Activated CD4-positive, CD25-positive, alpha-beta regulatory T cell (primary cell): ENCODE measurements around the gene SEPSECS.
"Not testable (repeated sequence)": the region's sequence is repeated elsewhere in the genome, so short reads cannot be mapped to it uniquely, and the experiment has no call there.

Source experiments
- DNase-seq, 4 experiments: peaks; one replicate each; lab custom pipeline; 2025; lab: John Stamatoyannopoulos, UW

Gene SEPSECS

DNA sequence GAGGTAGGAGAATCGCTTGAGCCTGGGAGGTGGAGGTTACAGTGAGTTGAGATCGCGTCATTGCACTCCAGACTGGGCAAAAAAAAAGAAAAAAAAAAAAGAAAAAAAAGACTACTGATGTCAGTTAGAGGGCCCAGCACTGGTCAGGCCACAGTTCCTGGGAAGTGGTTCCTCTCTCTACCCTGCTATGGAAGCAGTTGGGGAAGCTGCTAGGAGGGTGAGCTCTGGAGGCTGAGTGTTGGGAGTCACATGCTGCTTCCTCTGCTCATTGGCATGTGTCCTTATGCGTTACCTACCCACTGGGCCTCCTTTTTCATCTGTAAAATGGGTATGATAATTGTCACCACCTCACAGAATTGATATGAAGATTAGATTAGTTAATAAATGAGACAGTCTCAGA, 50.7 kb downstream of the SEPSECS start:
- DNase-seq = no peak

DNA sequence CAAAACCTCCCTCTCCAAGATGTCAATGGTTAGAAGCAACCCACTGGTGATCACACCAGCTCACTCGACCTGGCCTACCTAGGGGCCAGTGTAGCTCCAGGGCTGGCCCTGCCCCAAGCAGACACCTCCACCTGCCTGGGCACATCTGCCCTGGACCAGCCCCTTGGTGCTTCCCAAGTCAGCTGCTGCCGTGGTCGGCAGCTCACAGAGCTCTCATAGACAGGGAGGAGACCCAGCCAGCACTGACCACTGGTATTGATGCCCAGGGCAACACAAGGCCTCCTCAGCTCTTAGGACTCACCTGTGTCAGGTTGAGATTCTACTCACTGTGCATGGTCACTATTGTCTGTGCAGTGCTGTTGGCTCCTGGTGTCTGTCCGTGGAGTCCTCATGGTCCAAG, 51.7 kb downstream of the SEPSECS start:
- DNase-seq = no peak

DNA sequence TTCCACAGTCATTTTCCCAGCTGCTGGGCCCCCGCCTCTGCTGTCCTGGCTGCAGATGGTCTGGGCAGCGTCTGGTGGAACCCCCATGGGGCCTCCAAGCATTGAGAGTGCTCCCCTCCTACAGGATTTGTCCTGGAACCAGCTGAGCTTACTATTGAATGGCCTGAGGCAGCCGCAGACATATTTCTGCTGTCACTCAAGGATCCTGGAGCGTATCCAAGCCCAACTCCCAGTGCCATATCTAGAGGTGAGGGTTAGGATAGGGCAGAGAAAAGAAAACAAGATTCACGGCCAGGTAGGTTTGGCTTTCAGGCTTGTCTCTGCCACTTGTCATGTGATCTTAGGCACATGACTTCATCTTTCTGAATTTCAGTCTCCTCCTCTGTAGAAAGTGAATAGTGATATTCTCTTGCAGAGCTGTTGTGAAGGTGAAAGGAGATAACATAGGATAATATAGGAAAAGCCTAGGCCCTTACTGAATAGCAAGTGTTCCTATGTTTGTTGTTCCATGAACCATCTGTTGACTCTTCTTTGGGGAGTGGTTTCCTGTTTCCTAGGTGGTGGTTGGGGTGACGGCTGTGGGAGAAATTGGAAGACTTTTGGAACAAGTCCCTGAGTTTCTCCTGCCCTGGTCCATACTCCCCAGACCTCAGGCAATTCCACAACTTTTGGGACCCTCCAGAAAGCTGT, 52.3 kb downstream of the SEPSECS start:
- no peak for DNase-seq

DNA sequence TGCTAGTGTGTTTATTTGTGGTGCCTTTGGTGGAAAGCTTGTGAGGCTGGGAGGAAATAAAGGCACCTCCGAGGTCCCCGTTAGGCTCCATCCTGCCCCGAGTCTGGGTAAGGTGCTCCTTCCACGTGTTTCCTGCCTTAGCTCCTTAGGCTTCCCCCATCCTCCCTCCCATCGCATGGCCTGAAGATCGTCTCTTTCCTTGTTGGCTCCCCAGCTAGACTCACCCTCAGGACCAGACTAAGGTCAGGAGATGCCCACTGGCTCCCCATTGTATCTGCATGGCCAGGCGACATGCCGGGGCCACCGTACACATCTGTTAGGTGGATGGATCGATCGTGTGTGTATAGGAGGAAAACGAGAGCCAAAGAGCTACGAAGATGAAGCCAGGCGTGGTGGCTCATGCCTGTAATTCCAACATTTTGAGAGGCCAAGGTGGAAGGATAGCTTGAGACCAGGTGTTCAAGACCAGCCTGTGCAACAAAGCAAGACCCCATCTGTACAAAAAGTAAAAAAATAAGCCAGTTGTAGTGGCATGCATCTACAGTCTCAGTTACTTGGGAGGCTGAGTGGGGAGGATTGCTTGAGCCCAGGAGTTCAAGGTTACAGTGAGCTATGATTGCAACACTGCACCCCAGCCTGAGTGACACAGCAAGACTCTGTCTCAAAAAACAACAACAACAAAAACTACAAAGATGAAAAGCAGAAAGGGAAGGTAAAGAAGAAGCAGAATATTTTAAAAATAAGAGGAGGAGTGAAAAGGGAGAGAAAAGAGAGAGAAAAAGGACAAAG, 53.7 kb downstream of the SEPSECS start:
- DNase-seq = no peak

DNA sequence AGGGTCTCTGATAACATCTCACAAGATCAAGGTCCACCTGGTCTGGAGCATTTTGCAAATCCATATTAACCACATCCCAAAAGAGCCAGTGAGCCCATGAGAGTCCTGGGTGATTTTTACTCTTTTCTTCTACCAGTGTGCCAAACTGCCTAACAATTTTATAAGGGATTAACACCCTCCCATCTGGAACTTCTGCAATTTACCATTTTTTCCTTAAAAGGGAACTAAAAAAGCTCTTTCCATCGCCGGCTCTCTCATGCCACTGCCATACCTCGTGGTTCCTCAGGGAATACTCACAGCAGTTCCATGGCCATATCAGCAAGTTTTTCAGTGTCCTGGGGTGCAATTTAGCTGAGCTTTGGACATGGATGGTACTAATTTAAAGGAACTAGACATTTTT, 55.7 kb downstream of the SEPSECS start:
- no peak for DNase-seq

DNA sequence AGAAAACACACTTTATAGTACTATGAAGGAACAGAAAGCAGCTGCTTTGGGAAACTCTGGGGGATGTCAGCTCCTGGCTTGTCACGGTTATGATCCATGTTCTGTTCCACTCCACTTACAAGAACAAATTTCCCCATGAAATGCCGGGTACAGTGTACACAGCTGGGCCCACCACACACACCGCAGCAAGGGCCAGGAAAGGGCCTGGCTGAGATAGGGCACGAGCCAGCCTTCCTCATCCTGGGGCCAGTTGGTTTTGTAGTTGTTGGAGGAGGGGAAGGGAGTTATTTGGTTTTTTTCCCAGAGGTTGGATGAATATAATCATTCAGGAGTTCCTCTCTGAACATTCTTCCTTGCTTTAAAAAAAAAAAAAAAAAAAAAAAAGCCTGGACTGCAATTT, 56.8 kb downstream of the SEPSECS start:
- DNase-seq = no peak

DNA sequence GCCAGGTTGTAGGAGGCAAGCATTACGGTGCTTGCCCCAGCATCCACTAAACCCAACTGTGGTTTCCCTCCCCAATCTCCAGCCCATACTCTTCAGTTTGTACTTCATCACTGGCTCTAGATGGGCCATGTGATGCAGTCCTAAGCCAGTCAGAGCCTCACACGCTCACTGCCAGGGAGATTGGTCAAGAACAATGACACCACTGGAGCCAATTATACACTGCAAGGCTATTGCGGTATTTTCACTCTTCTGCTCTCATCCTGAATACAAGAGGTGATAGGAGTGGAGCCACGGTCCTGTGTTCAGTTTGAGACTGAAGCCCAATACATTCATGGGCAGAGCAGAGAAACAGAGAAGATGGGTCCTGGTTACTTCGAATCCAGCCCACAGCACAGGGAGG, 58.4 kb downstream of the SEPSECS start:
- DNase-seq = no peak

DNA sequence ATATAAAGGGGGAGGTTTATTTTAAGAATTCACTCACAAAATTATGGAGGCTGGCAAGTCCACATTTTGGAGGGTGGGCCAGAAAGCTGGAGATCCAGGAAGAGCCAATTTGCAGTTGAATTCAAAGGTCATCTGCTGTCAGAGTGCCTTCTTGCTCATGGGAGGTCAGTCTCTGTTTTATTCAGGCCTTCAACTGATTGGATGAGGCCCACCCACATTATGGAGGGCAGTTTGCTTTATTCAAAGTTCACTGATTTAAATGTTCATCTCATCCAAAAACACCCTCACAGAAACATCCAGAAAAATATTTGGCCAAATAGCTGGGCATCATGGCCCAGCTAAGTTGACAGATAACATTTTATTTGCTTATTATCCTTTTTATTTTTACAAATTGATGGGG, 59.5 kb downstream of the SEPSECS start:
- DNase-seq = no peak

DNA sequence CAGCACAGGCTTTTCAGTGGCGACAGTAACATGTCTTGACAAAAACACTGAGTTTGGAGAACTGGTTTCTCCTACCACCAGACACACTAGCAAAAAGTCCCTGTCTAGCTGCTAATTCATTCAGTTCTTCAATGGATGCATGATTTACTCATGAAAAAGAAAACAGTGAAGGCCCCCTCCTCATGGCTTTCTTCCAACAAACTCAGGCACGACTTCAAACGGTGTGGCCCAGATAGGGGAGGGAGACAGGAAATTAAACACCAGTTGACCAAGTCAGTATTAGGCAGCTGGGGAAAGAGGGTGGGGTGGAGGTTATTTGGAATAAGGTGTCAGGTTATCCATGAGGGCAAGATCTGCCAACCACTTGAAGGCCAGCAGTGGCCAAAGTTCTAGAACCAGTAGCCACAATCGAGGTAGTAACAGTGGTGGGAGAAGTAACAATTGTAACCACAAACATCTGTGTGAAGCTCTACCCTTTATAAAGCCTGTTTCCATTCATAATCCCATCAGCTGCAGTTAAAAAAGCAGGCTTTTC, 60.2 kb downstream of the SEPSECS start:
- no peak for DNase-seq

DNA sequence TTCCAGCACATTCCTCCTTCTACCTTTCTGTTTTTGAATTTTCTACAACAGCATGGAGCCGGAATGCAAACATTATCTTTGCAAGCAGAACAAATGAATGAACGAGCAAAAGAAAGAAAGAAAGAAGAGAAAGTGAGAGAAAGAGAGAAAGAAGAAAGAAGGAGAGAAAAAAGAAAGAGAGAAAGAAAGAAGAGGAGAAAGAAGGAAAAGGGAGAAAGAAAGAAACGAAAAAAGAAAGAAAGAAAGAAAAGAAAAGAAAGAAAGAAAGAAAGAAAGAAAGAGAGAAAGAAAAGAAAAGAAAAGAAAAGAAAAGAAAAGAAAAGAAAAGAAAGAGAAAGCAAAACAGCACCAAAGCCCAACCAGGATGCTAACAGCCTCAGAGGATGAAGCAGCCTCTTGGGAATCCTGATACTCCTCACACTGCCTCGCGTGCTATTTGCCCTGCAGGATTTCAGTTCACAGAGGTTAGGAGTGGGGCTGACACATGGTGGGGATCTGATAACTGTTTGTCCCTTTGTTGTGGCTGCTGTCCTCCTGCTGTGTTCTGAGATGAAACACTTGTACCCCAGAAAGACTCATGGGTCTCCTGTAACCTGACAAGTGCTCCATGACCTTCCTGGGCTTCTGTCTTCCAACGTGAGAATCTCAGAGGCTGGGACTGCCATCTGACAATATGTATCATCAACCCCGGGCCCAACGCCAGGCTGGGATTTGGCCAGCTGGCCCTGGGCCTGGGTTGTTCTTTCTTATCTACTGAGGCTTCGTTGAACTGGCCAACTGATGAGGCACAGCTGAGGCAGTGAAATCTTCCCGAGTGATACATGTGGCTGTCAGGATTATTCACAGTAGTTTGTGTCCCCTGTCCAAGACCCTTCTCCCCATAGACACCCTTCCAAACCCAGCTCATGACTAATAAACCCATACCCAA, 61.0 kb downstream of the SEPSECS start:
- no peak for DNase-seq

DNA sequence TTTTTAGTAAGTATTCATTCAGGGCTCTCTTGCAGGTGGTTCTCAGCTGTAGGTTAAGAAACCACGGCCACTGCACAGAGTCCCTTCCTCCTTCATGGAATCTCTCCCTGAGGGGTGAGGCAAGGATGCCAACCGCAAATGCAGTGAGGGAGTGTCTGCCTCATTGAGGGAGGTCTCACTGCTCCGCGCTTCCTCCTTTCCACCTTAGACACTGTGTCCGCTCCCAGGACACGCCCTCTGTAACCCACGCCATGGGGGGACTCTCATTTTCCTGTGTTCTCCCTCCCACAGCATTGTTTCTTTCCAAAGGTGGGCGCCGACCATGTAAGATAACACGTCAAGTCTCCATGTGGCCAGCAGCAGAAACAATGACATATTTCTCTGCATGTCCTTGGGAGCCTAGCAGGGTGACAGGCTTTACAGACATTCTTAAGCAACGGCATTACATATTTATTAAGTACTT, 63.2 kb downstream of the SEPSECS start:
- DNase-seq = no peak

DNA sequence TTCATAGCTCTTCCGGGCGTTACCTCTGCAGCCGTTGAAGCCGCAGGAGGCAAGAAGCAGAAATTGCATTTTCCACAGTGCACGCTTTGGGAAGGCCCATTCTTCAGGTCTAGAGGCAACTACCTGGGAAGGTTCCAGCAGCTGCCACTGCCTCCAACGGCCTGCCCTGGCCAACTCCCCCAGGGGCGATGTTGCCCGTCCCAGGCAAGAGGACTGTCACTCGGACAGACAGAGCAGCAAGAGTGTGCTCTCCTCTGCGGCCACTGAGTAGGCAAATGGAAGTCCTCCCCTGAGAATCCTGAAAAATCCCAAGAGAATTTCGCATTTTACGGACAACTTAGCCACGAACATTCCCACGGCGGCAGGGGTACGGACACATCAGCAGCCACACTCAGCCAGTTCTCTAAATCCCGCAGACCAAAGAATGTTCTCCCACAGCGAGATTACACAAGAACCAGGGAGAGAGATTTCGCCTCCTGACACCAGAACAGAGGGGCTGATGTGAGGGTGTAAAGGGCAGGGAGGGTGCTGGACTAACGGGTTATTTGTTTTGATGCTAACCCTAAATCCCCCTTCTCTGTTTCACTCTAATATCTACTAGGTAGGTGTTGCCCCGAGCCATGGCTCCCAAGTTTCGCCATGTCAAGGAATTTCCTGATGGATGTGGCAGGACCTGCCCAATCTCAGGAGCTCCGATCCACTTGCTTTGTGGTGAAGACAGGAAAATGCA, 63.8 kb downstream of the SEPSECS start:
- no peak for DNase-seq

DNA sequence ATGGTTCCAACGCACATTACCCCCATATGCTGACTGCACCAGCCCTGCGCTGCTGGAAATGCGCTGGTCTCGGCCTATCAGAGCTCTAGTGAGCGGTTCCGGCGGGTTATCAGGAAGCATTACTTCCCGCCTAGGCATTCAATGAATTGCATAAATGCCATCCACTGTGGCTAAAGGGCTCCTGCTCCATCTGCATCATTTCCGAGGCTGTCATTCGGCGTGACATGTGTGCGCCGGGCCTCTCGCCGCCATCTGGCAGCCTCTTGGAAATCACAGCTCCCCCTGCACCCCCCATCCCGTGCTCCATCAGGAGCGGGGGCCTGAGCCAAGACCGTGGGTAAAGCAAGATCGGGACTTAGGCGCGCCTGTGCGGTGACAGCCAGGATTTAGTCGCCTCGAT, 64.4 kb downstream of the SEPSECS start:
- DNase-seq = no peak

DNA sequence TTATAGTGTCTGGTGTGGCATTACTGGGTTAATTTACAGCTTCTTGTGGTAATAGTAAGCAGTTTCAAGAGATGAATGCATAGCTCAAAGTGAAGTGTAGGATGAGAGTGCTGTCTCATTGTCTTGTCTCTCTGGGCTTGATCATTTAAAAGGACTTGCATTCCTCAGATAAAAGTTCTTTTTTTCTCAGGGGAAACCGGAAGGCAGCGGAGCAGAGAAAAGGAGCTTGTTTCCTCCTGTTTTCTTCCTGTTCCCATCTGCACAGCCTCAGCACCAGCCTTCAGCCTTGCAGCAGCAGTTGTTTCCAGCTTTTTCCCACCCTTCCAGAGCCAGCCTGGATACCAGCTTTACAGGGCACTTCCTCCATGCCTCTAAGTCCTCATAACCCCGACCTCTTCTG, 68.1 kb downstream of the SEPSECS start:
- no peak for DNase-seq

DNA sequence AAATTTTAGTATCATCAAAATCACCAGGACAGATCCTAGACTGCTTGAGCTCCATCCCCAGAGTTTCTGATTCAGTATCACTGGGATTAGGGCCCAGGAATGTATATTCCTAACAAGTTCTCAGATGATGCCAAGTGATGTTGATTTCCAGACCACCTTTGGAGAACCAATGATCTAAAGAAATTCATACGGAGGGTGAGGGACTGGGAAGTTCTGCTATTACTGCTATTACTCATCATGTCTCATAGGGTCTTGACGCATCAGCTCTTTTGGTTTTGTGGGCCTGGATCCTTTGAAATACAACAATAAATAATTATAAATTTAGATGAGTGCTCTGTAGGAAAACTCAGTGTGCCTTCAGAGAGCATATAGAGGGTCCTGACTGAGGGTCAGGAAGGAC, 69.7 kb downstream of the SEPSECS start:
- no peak for DNase-seq

DNA sequence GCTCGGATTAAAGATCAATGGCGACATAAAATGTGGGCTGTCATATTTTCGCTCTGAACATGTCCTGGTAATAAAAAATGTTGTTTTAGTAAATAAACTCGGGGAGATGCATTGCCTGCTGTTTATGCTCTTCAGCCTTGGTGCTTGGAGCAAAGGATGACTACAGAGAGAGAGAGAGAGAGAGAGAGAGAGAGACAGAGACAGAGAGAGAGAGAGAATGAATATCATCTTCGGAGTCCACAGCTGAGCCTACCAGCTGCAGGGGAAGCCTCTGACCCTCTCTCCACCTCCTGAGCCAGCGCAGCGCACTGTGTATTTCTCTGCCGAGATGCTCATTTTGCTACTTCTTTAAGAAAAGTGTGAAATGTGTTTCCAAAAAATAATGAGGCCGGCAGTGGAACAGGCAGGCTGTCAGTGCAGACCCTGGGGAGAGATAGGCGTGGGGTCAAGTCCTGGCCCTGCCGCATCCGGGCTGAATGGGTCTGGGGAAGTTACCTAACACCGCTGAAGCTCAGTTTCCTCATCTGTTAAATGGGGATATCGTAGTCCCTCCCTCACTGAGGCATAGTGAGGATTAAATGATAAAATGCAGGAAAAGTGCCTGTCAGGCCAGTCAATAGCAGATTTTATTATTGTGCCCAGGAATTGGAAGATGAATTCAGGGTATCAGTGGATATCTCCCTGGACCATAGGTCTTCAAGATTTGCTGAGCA, 71.0 kb downstream of the SEPSECS start:
- DNase-seq = no peak

DNA sequence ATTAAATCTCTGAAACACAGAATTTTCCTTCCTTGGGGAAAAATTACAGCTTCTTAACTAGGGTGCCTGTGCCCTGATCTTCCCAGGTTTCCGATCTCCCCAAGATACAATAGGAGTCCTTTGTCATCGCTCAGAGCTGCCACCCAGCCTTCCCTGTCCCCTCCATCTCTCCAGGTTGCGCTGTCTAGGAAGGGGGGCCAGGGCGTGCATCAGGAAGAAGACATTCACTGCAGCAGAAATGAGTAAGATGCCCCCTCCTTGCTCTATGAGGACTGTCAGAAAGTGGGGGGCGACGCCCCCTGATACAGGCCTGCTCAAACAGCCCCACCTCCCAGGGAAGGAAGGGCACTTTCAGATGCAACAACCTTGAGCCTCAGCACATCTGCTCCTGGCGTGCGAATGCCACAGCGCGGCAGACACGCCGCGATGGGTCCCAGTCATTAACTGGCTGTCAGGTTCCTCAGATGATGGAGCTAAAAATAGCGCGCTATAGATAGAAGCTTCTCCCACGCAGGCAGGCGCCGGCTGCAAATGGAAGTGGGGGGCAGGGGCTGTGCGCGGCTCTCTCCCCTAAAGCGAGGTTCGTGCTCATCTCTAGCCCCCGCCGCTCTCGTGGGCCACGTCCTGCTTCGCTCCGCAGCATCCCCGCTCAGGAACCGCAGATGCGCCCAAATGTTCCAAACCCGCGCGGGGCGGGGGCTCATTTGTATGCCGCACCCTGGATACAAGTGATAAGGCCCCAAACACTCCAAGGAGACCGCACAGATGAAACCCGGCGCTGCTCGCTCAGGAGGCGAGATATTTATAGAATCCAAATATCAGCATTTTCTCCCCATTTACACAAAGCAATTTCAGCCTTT, 71.9 kb downstream of the SEPSECS start:
- DNase-seq = no peak

DNA sequence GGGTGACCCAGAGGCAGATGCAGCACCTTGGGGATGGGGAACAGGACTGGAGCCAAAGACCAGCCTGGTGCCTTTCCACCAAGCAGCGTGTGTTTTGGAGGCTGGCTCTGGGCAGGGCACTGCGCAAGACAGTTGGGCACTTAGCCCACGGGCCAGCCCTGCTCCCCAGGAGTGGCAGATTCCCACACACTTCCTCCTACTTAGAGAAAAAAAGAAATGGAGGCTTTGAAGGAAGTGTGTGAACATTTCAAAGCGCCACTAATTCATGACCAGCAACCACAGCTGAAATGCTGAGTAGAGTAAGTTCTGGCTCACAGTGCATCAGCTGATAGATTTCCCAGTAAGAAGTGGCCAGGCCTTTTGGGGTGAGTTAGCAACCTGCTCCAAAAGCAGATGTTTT, 74.6 kb downstream of the SEPSECS start:
- no peak for DNase-seq

DNA sequence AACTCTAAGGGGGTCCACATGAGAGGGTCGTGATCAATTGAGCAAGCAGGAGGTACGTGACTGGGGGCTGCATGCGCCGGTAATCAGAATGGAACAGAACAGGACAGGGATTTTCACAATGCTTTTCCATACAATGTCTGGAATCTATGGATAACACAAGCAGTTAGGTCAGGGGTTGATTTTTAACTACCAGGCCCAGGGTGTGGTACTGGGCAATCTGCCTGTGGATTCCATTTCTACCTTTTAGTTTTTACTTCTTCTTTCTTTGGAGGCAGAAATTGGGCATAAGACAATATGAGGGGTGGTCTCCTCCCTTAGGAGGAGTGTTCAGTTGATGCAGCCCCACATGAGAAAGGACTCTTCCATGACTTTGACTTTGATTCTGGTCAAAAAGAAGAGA, 76.8 kb downstream of the SEPSECS start:
- DNase-seq = not testable (repeated sequence)

DNA sequence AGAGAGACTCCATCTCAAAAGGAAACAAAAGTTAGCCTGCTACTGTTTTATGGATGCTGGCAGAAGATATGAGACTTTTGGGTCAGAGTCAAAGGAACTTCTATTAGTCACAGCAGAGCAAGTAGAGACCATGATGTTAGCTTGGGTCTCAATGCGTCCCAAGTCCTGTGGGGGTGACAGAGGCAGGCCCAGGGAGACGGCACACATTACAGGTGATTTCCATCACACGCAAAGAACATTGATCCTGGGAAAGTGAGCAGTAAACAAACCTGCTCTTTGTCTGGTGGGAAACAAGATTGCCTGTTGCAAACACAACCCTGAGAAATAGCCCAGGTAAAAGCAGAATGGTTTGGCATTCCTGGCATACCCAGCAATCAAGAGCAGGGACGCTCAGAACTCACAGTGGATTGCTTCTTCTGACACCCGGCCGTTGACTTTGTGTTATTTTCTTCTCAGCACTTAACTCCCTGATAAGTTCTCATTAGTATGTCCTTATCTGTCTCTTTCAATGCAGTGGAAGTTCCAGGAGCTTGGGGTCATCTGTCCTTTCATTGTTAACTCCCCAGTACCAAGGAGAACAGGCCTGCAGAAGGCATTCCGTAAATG, 78.3 kb downstream of the SEPSECS start:
- no peak for DNase-seq
